Measurements from ENCODE around the gene SPATA17. TPM values are rescaled to one million over a fixed set of nuclear protein-coding genes. Genes with fewer than 3 reads are reported as not detected.

Gene SPATA17
- total RNA-seq, 6 experiments from 2014 or later = 0.24 to 0.31 TPM; not detected in 4

DNA sequence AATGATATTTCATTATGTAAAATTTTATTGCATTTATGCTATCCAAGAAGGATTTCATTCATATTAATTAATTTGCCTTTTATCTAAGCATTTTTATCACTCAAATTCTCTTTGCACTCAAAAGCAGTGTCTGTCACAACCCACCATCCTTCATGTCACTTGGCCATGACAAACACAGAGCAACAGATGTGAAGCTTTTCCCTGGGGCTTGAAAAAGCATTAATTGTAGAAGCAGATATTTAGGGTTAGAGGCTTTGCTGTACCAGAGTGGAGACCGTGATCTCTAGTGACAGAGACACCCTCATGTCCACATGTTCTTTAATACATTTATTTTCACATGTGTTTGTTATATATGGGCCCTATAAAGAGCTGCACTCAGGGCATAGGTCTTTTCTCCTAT lies 230.5 kb downstream of the SPATA17 start:
- TF ChIP-seq CTCF (IDR thresholded peaks at IDR 0.05) = no peak
- no peak for TF ChIP-seq POLR2A (IDR thresholded peaks at IDR 0.05)
- Histone ChIP-seq H3K4me3 (no peak overlapping the region), H3K9me3 (no peaks in the 10 kb centered on the region), H3K27ac (no peak overlapping the region), H3K27me3 (no peaks in the 10 kb centered on the region), H3K36me3 (no peaks in the 10 kb centered on the region), H3K4me1 (no peaks in the 10 kb centered on the region)
- intact Hi-C loops (cut with DNase I) = no loop called here
- DNase-seq (no peak), ATAC-seq (no peak)
- WGBS (ENCODE audit: insufficient coverage, low coverage, low lambda C conversion rate, missing lambda C conversion rate) = 20% methylated on average over 1 of the region's 1 CpG

- TF ChIP-seq CTCF (IDR thresholded peaks at IDR 0.05) (no peak), POLR2A (IDR thresholded peaks at IDR 0.05) (no peak)
- 58% methylated on average over 2 of the region's 3 CpGs for WGBS (ENCODE audit: insufficient coverage, low coverage, low lambda C conversion rate, missing lambda C conversion rate)
Measured at GRCh38 chr1:217867446-217867995, 236.4 kb downstream of the SPATA17 start.

GRCh38 chr1:217871955-217872354 lies 240.8 kb downstream of the SPATA17 start:
- TF ChIP-seq CTCF (IDR thresholded peaks at IDR 0.05) (no peak), POLR2A (IDR thresholded peaks at IDR 0.05) (no peak)
- Histone ChIP-seq H3K27me3 (no peaks in the 10 kb centered on the region), H3K4me3 (no peak overlapping the region), H3K4me1 (no peaks in the 10 kb centered on the region), H3K27ac (no peak overlapping the region), H3K9me3 (no peaks in the 10 kb centered on the region), H3K36me3 (no peaks in the 10 kb centered on the region)
- ATAC-seq (no peak), DNase-seq (no peak)
- WGBS (ENCODE audit: insufficient coverage, low coverage, low lambda C conversion rate, missing lambda C conversion rate) = 56% methylated on average over 2 of the region's 2 CpGs
- intact Hi-C loops (cut with DNase I) = no loop called here

More at GRCh38 chr1:217867446-217867995, 236.4 kb downstream of the SPATA17 start:
- Histone ChIP-seq H3K4me3 (no peak overlapping the region), H3K27ac (no peak overlapping the region), H3K36me3 (no peaks in the 10 kb centered on the region), H3K9me3 (no peaks in the 10 kb centered on the region), H3K27me3 (no peaks in the 10 kb centered on the region), H3K4me1 (no peaks in the 10 kb centered on the region)
- DNase-seq (no peak), ATAC-seq (no peak)
- intact Hi-C loops (cut with DNase I) = no loop called here

DNA sequence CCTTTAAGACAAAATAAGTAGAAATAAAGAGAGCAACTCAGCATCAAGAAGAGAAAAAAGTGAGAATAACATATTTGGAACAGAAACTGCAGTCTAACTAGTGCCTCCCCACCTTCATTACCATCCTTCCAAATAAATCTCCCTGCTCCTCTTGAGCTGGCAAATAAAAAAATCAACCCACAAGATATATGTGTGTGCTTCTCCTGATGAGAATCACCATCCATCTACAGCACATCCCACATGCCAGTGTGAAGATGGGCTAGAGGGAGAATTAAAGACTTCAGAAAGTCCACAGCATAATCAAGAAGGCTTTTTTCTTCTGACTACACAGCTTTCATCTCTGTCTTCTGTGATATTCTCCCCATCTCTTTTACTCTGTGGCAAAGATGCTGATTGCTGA lies 244.1 kb downstream of the SPATA17 start:
- DNase-seq (no peak), ATAC-seq (no peak)
- no peaks in the 10 kb centered on the region for H3K36me3 ChIP-seq
- H3K27ac ChIP-seq = no peak overlapping the region
- intact Hi-C loops (cut with DNase I) = no loop called here
- TF ChIP-seq CTCF (IDR thresholded peaks at IDR 0.05) = no peak
- no peak for TF ChIP-seq POLR2A (IDR thresholded peaks at IDR 0.05)
- H3K27me3 ChIP-seq = no peaks in the 10 kb centered on the region
- H3K4me3 ChIP-seq = no peak overlapping the region
- H3K9me3 ChIP-seq = no peaks in the 10 kb centered on the region
- H3K4me1 ChIP-seq = no peaks in the 10 kb centered on the region

DNA sequence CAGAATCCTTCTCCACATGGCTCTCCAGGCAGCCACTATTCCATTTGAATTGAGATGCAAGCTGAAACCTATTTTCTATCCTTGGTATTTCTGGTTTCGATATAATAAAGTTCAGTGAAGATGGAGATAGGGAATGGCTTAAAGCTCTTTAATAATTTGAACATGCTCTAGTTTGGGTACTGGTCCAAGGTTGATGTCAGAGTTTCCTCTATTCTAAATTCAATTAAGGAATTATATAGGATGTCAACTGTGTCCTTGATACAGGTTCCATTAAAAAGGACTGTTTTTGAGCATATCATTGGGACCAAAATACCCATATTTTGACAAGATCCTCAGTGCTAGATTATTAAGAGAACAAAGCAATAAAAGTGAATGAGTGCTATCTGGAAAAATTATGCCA lies 245.3 kb downstream of the SPATA17 start:
- no peak overlapping the region for H3K27ac ChIP-seq
- 80% methylated on average over 1 of the region's 1 CpG for WGBS (ENCODE audit: insufficient coverage, low coverage, low lambda C conversion rate, missing lambda C conversion rate)
- ATAC-seq = no peak

More for the DNA sequence above, 245.3 kb downstream of the SPATA17 start:
- Histone ChIP-seq H3K4me1 (no peaks in the 10 kb centered on the region), H3K36me3 (no peaks in the 10 kb centered on the region), H3K9me3 (no peaks in the 10 kb centered on the region), H3K27me3 (no peaks in the 10 kb centered on the region), H3K4me3 (no peak overlapping the region)
- DNase-seq = no peak
- TF ChIP-seq POLR2A (IDR thresholded peaks at IDR 0.05) = no peak
- no peak for TF ChIP-seq CTCF (IDR thresholded peaks at IDR 0.05)
- intact Hi-C loops (cut with DNase I) = no loop called here

Data from right lobe of liver (tissue), 6 donors.